Right hindlimb (tissue), 1 donor: ENCODE measurements around the gene PDE11A.

Experiments
- DNase-seq: peaks from one replicate; pipeline ENCODE4 v3.0.0-alpha.2; 2018

PDE11A gene

GRCh38 chr2:177721087-177721486 lies 351.5 kb downstream of the PDE11A start:
- no peak for DNase-seq

GRCh38 chr2:177717831-177718618 lies 354.6 kb downstream of the PDE11A start:
- no peak for DNase-seq

DNA sequence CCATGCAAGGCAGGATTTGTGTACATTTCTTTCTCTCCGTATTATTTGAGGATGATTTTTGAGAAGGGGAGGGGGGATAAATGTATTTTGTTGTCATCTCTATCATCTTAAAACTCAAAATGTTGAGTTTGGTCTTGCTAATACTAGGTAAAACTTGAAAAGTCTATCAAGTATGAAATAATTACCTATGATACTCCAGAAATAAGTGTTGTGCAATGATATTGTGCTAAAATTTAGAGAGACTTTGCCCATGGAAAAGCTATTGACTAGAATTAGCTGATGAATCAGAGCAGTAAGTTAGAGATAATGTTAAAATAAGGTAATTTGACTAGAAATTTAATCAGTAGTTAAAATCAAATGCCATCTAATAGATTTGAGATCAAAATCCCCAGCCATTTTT lies 356.1 kb downstream of the PDE11A start:
- DNase-seq: no peak

DNA sequence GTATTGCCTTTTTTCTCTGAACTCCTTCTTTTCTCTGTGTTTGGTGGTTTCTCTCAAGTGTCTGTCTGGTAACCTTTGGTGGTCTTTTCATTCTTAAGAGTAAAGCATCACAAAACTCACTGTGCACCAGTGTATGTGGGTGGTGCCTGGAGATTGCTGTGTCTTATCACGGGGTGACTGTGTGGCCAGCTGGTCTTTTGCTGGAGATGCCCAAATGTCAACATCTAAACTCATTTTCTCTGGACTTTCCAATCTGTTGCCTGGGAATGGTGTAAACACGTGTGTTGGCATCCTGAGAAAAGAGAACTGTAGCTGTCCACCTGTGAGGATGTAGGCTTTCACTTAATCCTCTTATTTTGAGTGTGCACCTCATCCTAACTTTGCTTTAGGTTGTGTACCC lies 356.8 kb downstream of the PDE11A start:
- DNase-seq: no peak

- DNase-seq: no peak
Observed at GRCh38 chr2:177714704-177715103, 357.9 kb downstream of the PDE11A start.

GRCh38 chr2:177712462-177712861 lies 360.1 kb downstream of the PDE11A start:
- DNase-seq: no peak

GRCh38 chr2:177711483-177712265 lies 360.9 kb downstream of the PDE11A start:
- DNase-seq: no peak

DNA sequence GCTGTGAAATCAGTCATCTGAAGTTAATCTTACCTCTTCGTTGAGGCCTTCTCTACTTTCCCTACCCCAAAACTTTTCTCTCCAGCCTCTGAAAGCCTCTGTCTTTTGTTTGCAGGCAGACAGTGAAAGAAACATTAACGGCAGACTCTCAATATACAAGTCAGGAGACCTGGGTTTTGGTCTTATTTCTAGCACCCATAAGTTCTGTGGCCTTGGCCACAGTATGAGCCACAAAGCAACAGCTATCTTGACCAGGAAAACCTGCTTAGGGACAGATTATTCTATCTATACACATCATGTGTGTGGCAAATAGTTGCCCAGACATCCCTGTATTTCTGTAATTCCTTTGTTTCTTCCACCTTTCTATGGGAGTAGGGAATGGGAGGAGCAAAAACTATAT lies 361.7 kb downstream of the PDE11A start:
- no peak for DNase-seq

GRCh38 chr2:177709986-177710401 lies 362.6 kb downstream of the PDE11A start:
- DNase-seq: no peak

DNA sequence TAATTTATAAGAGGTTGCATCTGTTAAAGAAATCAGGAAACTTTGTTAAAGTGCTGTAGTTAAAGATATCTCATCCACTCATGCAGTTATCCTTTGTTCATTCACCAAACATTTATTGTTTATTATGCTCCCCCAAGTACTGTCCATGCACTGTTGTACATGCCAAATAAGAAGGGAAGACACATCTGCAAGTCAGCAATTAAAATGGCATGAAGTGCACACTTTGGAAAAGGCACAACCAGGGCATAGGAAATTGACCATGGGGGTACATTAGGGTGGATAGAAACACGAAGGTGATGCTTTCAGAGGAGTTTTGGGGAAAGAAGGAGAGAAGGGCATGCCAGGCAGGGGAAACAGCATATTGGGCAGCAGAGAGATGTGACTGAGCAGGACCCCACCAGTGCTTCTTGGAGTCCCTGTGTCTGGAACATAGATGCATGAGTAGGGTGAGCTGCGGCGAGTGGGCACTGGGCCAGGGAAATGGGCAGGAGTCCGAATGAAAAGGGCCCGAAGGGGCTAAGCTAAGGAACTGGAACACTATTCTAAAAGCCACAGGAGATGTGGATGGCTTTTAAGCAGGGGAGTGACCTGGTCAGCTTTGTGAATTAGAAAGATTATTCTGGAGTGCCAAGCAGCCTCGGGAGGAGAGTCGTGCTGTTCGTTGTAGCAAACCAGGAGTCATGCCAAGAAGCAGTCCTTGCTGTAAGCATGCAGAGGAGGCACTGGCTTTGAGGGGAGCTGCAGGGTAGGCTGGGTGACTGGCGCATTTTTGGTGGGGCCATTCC lies 363.7 kb downstream of the PDE11A start:
- DNase-seq: no peak

DNA sequence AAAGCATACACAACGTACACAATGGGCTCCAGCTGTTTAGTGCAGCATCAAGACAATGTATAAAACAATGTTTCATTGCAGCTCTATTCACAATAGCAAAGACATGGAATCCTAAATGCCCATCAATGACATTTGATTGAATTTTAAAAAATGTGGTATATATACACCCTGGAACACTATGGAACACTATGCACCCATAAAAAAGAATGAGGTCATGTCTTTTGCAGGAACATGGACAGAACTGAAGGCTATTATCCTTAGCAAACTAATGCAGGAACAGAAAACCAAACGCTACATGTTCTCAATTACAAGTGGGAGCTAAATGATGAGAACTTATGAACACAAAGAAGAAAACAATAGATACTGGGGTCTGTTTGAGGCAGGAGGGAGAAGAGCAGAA lies 364.5 kb downstream of the PDE11A start:
- DNase-seq: no peak

GRCh38 chr2:177705511-177706173 lies 366.9 kb downstream of the PDE11A start:
- DNase-seq: no peak

- no peak for DNase-seq
Observed at GRCh38 chr2:177703159-177703558, 369.4 kb downstream of the PDE11A start.

GRCh38 chr2:177698281-177698680 lies 374.3 kb downstream of the PDE11A start:
- no peak for DNase-seq

DNA sequence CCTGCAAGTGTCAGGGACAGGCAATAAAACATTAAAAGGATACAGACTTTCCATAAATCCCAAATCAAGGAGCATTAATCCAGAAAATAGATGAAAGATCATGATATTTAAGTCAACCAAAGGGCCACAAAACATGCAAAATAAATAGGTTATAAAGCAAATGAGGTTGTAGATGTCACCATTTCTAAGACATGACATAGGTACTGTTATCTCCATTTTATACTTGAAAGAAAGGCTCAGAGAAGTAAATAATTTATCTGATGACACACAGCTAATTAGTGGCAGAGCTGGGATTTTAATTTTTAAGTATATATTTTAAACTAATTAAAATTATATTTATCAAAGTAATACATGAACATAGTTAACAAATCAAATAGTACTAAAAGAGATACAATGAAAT lies 378.2 kb downstream of the PDE11A start:
- no peak for DNase-seq

DNA sequence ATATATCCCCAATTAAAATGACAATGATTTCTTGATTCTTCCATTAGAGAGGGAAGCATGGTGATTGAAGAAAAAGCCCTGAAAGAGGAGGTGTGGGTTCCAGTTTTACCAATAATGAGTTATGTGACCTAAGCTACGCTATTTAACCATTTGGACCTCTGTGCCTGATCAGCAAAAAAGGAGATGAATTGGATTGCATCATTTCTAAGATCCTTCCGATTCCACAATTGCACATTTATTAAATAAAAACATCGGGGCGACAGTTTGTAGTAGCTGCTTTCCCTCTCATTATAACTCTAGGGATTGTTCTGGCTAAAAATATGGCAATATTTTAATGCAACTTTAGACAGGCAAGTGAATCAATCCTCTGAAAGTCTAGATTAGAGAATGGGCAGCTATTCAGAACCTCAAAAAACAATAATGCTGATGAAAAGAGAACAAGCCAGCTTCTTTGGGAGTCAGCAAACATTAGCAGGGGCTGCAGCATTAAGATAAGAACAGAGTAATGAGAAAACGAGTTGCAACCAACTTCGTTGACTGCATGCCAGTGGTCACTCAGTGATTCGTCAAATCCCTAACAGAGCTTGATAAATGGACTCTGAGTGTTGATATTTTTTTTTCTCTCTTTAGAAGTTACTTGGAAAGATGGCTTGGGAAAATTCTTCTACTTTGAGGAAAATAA lies 378.8 kb downstream of the PDE11A start:
- no peak for DNase-seq

DNA sequence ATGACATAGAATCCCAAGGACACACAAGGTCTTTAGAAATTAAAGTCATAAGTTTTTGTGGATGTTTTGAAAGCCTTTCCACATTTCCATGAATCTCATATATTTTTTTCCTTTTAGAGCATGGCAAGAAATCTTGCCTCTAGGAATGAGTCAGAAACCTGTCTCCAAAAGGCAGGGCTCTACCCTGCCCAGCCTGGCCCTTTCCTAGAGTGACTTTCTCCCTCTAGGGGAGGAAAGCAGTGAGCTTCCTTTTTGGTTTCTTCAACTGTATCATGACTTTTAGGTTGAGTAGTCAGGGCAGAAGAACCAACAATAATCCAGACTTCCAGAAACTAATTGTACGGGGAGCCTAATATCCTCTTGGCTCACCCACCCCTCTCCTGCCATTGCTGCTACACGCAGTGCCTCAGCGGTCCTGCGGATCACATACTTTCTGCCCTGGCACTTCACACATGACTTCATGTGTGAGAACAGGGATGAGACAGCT lies 379.8 kb downstream of the PDE11A start:
- DNase-seq: no peak

- DNase-seq: no peak
Observed at GRCh38 chr2:177692042-177692782, 380.4 kb downstream of the PDE11A start.

GRCh38 chr2:177691177-177691576 lies 381.4 kb downstream of the PDE11A start:
- no peak for DNase-seq

GRCh38 chr2:177689623-177690022 lies 383.0 kb downstream of the PDE11A start:
- no peak for DNase-seq

DNA sequence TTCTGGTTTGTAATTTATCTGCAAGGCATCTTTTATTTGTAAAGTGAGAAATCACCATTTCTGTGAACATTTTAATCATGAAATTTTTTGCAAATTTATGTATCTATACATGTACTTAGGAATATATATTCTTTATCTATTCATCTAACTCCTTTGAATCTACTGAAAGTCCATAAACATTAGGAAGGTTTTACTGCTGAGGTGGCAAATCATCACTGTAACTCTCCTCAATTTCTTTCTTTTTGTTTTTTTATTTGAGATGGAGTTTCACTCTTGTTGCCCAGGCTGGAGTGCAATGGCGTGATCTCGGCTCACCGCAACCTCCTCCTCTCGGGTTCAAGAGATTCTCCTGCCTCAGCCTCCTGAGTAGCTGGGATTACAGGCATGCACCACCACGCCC lies 383.7 kb downstream of the PDE11A start:
- no peak for DNase-seq
